GM23338 (cell line): ENCODE data around the gene ERCC5.

Source experiments
- CTCF ChIP-seq, 2 experiments: fragments of 200-600 bp in 1 of 2; sonication (generic) in 1 of 2; conservative IDR thresholded peaks; 2 replicates each; pipeline versions ENCODE4 v1.5.1 to v1.6.1; 2016 to 2017; ENCODE audit warnings: antibody characterized with exemption in 2 of 2, low read depth in 2 of 2, mild to moderate bottlenecking in 2 of 2, moderate library complexity in 1 of 2
- EZH2 ChIP-seq: fragments of 200-600 bp; sonication (generic); IDR thresholded peaks from one replicate; pipeline ENCODE4 v1.8.0; 2017; ENCODE audit warnings: antibody characterized with exemption, mild to moderate bottlenecking, low read depth; ENCODE audit not compliant: unreplicated experiment
- EZH2phosphoT487 ChIP-seq: fragments of 200-600 bp; sonication (generic); IDR thresholded peaks from one replicate; pipeline ENCODE4 v1.8.1; 2018; ENCODE audit warnings: antibody characterized with exemption; ENCODE audit not compliant: unreplicated experiment
- NANOG ChIP-seq: IDR thresholded peaks from 2 replicates; pipeline ENCODE4 v1.6.1; 2016; ENCODE audit warnings: antibody characterized with exemption, borderline replicate concordance
- POLR2AphosphoS5 ChIP-seq: IDR thresholded peaks from 2 replicates; pipeline ENCODE4 v1.6.1; 2016; ENCODE audit warnings: antibody characterized with exemption, low read depth
- REST ChIP-seq: IDR thresholded peaks from one replicate; pipeline ENCODE4 v1.6.1; 2018; ENCODE audit warnings: antibody characterized with exemption; ENCODE audit not compliant: unreplicated experiment
- TF ChIP-seq, protein P1 (sequence below): fragments of 250-450 bp; sonication (Bioruptor Pico); IDR thresholded peaks from 2 replicates; pipeline ENCODE4 v1.5.0; 2020; ENCODE audit warnings: mild to moderate bottlenecking, moderate library complexity

GRCh38 chr13:102878481-102878880 lies 32.6 kb downstream of the ERCC5 start:
- TF ChIP-seq CTCF (conservative IDR thresholded peaks at IDR 0.05; ENCODE audit: low read depth in 2 of 2) (no peak), REST (no peak), POLR2AphosphoS5 (no peak), EZH2phosphoT487 (no peak), EZH2 (no peak), NANOG (no peak)
- TF ChIP-seq, protein P1, sequence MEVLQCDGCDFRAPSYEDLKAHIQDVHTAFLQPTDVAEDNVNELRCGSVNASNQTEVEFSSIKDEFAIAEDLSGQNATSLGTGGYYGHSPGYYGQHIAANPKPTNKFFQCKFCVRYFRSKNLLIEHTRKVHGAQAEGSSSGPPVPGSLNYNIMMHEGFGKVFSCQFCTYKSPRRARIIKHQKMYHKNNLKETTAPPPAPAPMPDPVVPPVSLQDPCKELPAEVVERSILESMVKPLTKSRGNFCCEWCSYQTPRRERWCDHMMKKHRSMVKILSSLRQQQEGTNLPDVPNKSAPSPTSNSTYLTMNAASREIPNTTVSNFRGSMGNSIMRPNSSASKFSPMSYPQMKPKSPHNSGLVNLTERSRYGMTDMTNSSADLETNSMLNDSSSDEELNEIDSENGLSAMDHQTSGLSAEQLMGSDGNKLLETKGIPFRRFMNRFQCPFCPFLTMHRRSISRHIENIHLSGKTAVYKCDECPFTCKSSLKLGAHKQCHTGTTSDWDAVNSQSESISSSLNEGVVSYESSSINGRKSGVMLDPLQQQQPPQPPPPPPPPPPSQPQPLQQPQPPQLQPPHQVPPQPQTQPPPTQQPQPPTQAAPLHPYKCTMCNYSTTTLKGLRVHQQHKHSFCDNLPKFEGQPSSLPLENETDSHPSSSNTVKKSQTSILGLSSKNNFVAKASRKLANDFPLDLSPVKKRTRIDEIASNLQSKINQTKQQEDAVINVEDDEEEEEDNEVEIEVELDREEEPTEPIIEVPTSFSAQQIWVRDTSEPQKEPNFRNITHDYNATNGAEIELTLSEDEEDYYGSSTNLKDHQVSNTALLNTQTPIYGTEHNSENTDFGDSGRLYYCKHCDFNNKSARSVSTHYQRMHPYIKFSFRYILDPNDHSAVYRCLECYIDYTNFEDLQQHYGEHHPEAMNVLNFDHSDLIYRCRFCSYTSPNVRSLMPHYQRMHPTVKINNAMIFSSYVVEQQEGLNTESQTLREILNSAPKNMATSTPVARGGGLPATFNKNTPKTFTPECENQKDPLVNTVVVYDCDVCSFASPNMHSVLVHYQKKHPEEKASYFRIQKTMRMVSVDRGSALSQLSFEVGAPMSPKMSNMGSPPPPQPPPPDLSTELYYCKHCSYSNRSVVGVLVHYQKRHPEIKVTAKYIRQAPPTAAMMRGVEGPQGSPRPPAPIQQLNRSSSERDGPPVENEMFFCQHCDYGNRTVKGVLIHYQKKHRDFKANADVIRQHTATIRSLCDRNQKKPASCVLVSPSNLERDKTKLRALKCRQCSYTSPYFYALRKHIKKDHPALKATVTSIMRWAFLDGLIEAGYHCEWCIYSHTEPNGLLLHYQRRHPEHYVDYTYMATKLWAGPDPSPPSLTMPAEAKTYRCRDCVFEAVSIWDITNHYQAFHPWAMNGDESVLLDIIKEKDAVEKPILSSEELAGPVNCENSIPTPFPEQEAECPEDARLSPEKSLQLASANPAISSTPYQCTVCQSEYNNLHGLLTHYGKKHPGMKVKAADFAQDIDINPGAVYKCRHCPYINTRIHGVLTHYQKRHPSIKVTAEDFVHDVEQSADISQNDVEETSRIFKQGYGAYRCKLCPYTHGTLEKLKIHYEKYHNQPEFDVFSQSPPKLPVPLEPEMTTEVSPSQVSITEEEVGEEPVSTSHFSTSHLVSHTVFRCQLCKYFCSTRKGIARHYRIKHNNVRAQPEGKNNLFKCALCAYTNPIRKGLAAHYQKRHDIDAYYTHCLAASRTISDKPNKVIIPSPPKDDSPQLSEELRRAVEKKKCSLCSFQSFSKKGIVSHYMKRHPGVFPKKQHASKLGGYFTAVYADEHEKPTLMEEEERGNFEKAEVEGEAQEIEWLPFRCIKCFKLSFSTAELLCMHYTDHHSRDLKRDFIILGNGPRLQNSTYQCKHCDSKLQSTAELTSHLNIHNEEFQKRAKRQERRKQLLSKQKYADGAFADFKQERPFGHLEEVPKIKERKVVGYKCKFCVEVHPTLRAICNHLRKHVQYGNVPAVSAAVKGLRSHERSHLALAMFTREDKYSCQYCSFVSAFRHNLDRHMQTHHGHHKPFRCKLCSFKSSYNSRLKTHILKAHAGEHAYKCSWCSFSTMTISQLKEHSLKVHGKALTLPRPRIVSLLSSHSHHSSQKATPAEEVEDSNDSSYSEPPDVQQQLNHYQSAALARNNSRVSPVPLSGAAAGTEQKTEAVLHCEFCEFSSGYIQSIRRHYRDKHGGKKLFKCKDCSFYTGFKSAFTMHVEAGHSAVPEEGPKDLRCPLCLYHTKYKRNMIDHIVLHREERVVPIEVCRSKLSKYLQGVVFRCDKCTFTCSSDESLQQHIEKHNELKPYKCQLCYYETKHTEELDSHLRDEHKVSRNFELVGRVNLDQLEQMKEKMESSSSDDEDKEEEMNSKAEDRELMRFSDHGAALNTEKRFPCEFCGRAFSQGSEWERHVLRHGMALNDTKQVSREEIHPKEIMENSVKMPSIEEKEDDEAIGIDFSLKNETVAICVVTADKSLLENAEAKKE: no peak
